ENCODE results near the gene CMIP.

- TF ChIP-seq YY1 (IDR thresholded peaks at IDR 0.05; ENCODE audit: insufficient read depth, insufficient read length) (no peak), ZNF274 (IDR thresholded peaks at IDR 0.05; ENCODE audit: low read depth, low read length) (no peak), SUZ12 (IDR thresholded peaks at IDR 0.05; ENCODE audit: extremely low read depth, insufficient read depth, insufficient read length) (no peak)
Measured at GRCh38 chr16:81754858-81755257, 310.2 kb downstream of the CMIP start.

All from NT2/D1 (cell line).